ENCODE results near the gene PLIN4.
"Not testable (repeated sequence)": the region's sequence is repeated elsewhere in the genome, so short reads cannot be mapped to it uniquely, and the experiment has no call there.

PLIN4 gene, protein sequence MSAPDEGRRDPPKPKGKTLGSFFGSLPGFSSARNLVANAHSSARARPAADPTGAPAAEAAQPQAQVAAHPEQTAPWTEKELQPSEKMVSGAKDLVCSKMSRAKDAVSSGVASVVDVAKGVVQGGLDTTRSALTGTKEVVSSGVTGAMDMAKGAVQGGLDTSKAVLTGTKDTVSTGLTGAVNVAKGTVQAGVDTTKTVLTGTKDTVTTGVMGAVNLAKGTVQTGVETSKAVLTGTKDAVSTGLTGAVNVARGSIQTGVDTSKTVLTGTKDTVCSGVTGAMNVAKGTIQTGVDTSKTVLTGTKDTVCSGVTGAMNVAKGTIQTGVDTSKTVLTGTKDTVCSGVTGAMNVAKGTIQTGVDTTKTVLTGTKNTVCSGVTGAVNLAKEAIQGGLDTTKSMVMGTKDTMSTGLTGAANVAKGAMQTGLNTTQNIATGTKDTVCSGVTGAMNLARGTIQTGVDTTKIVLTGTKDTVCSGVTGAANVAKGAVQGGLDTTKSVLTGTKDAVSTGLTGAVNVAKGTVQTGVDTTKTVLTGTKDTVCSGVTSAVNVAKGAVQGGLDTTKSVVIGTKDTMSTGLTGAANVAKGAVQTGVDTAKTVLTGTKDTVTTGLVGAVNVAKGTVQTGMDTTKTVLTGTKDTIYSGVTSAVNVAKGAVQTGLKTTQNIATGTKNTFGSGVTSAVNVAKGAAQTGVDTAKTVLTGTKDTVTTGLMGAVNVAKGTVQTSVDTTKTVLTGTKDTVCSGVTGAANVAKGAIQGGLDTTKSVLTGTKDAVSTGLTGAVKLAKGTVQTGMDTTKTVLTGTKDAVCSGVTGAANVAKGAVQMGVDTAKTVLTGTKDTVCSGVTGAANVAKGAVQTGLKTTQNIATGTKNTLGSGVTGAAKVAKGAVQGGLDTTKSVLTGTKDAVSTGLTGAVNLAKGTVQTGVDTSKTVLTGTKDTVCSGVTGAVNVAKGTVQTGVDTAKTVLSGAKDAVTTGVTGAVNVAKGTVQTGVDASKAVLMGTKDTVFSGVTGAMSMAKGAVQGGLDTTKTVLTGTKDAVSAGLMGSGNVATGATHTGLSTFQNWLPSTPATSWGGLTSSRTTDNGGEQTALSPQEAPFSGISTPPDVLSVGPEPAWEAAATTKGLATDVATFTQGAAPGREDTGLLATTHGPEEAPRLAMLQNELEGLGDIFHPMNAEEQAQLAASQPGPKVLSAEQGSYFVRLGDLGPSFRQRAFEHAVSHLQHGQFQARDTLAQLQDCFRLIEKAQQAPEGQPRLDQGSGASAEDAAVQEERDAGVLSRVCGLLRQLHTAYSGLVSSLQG (N-terminal part only)

DNA sequence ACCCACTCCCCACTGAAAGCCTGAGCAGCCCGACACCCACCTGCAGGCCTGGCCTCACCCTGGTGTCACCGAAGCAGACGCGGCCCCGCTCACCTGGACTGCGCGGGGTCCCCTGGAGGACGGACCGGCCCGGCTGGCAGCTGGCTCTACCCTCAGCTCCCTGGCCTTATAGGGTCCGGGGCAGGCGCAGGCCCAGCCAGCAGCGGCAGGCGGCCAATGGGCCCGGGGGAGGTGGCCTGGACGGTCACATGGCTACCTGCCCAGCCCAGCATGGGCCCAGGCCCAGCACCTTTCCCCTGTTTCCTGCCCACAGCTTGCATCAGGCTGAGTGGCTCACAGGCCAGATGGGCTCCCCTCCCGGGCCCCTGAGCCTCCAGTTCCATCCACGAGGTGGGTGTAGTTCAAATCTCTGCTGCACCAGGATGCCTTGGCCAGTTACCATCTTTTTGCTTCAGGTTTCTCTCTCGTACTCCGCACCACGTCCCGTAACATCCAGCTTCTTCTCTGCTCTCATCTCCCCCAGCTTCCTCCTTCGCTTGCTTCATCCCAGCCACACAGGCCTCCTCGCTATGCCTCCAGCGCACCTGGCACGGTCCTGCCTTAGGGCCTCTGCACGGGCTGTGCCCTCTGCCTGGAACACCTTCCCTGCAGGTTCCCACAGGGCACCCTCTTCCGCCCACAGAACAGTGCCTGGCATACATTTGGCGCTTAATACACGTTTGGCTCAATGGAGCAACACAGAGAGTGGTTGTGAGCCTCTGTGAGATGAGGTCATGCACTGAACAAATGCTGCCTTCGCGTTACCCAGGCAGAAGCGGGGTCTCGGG, at the start of gene PLIN4:
Gene PLIN4, minus strand, starts transcription at position 142 of the 827 bp plus-strand sequence. CDS start 214 bp downstream, outside the sequence.
- TF ChIP-seq, protein P1, sequence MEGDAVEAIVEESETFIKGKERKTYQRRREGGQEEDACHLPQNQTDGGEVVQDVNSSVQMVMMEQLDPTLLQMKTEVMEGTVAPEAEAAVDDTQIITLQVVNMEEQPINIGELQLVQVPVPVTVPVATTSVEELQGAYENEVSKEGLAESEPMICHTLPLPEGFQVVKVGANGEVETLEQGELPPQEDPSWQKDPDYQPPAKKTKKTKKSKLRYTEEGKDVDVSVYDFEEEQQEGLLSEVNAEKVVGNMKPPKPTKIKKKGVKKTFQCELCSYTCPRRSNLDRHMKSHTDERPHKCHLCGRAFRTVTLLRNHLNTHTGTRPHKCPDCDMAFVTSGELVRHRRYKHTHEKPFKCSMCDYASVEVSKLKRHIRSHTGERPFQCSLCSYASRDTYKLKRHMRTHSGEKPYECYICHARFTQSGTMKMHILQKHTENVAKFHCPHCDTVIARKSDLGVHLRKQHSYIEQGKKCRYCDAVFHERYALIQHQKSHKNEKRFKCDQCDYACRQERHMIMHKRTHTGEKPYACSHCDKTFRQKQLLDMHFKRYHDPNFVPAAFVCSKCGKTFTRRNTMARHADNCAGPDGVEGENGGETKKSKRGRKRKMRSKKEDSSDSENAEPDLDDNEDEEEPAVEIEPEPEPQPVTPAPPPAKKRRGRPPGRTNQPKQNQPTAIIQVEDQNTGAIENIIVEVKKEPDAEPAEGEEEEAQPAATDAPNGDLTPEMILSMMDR (conservative IDR thresholded peaks at IDR 0.05; ENCODE audit: low read length), result no peak
- peak; percentile 39 for DNase-seq (ENCODE audit: low read depth)

DNA sequence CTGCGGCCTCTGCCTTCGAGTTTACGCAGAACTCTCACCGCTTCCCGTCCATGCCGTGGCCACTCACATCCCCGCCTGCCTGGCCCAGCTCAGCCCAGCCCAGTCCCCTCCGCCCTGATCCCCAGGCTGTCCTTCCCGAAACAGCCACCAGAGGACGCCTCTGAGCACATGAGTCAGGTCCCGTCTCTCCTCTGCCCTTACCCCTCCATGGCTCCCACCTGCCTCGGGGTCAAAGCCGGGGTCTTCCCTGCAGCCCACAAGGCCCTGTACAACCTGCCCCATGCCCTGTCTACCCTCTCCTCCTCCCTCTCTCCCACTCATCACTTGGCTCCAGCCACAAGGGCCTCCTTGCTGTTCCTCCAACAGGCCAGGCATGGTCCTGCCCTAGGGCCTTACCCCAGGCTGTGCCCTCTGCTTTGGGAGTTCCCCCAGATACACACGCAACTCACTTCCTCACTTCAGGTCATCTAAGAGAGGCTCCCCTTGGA, 49.3 kb upstream of the PLIN4 start:
- TF ChIP-seq, protein P1 (conservative IDR thresholded peaks at IDR 0.05; ENCODE audit: low read length), result peak; percentile 71
- peak; percentile 35 for DNase-seq (ENCODE audit: low read depth)
- H3K4me3 ChIP-seq (ENCODE audit: low read length), result no peak overlapping the region

More for the DNA sequence above, at the start of gene PLIN4:
- no peak within 1 kb of the TSS for H3K4me3 ChIP-seq (ENCODE audit: low read length)

DNA sequence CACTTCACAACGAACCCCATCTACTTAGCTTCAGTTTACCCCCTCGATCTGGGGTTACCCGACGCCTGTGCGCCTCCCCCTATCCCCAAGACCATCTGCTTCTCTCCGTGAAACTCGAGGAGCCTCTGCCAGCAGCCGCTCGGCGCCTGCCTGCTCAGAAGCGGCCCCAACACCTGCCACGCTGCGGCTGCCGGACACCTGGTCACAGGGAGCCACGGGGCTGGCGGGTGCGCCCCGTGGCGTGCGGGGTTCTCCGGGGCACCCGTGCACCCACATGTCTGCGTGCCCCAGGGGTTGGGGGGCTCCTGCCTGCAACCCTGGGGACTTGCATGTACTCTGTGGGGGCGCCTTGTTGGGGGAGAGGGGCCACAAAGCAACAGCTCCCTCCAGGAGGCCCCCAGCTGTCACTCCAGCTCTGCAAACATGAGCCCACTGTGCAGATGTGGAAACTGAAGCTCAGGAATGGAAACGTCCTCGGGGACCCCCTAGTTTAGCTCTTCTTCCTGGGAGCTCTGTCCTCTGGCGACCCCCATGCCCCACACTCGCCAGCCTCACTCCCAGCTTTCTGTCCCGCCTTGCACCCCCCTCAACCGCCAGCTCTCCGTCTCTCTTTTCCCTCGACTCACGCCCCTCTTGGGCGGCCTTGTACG, 48.2 kb upstream of the PLIN4 start:
- TF ChIP-seq, protein P1 (conservative IDR thresholded peaks at IDR 0.05; ENCODE audit: low read length), result no peak
- no peak overlapping the region for H3K4me3 ChIP-seq (ENCODE audit: low read length)
- no peak for DNase-seq (ENCODE audit: low read depth)

DNA sequence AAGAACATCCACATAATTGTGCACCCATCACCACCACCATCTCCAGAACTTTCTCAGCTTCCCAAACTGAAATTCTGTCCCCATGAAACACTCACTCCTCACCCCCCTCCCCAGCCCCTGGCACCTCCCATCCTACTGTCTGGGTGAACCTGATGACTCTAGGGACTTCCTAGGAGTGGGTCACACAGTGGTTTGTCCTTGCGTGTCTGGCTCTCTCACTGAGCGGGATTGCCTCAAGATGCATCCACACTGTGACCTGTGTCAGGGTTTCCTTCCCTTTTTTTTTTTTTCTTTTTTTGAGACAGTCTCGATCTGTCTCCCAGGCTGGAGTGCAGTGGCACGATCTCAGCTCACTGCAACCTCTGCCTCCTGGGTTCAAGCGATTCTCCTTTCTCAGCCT, 45.3 kb upstream of the PLIN4 start:
- not testable (repeated sequence) for H3K4me3 ChIP-seq (ENCODE audit: low read length)

DNA sequence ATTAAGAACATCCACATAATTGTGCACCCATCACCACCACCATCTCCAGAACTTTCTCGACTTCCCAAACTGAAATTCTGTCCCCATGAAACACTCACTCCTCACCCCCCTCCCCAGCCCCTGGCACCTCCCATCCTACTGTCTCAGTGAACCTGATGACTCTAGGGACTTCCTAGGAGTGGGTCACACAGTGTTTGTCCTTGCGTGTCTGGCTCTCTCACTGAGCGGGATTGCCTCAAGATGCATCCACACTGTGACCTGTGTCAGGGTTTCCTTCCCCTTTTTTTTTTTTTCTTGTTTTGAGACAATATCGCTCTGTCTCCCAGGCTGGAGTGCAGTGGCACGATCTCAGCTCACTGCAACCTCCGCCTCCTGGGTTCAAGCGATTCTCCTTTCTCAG, 43.8 kb upstream of the PLIN4 start:
- not testable (repeated sequence) for DNase-seq (ENCODE audit: low read depth); H3K4me3 ChIP-seq (ENCODE audit: low read length)

More for the DNA sequence above, 45.3 kb upstream of the PLIN4 start:
- DNase-seq (ENCODE audit: low read depth), result not testable (repeated sequence)

DNA sequence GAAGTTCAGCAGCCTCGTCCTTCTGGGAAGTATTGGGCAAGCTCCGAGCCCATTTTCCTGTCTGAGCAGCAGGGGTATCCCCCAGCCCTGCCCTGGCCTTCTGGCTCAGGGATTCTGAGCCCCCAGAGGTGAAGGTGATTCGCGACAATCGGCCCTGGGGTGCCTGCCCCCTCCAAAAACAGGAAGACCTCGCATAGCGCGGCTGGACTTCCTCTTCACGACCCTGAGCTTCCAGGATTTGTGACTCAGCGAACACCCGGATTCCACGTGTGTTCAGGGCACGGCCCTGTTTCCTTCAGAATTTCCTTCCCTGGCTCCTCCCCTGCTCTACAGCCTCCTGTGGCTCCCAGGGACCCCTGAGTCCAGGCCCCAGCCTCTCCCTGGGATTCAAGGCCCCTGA, 41.3 kb upstream of the PLIN4 start, which contains the start of gene SEMA6B:
Gene SEMA6B, minus strand, starts transcription at position 116 of the 400 bp plus-strand sequence. CDS start 1,227 bp downstream, outside the sequence.
- no peak for DNase-seq (ENCODE audit: low read depth)
- TF ChIP-seq, protein P1 (conservative IDR thresholded peaks at IDR 0.05; ENCODE audit: low read length), result no peak

More for the DNA sequence above, 41.3 kb upstream of the PLIN4 start, which contains the start of gene SEMA6B:
- H3K4me3 ChIP-seq (ENCODE audit: low read length), result no peak within 1 kb of the TSS
